Activated T-cell treated with anti-CD3 and anti-CD28 coated beads, Interleukin-2, amount 50 U/mL, for 4 hours (primary cell): ENCODE data around the gene TMEM255B. TPM values are rescaled to one million over a fixed set of nuclear protein-coding genes. Genes with fewer than 3 reads are reported as not detected.
"Not testable (repeated sequence)": the region's sequence is repeated elsewhere in the genome, so short reads cannot be mapped to it uniquely, and the experiment has no call there.

Source experiments
- ATAC-seq, 2 donors: fragments of 200-7000 bp; cut with Tn5 transposase; one replicate each; pipeline ENCODE4 v1.10.0; 2021
- DNase-seq: peaks from one replicate; pipeline ENCODE4 v3.0.0-alpha.2; 2020
- H3K27me3 Mint-ChIP-seq: one replicate; pipeline ENCODE4 v1.8.0; 2021; ENCODE audit warnings: low read depth, mixed read lengths
- H3K36me3 Mint-ChIP-seq: one replicate; pipeline ENCODE4 v1.8.0; 2022; ENCODE audit warnings: mixed read lengths; ENCODE audit not compliant: insufficient read depth
- H3K4me1 Mint-ChIP-seq: one replicate; pipeline ENCODE4 v1.8.0; 2021; ENCODE audit warnings: low read depth, mixed read lengths
- H3K4me3 Mint-ChIP-seq: one replicate; pipeline ENCODE4 v1.8.0; 2021; ENCODE audit warnings: mild to moderate bottlenecking, moderate library complexity, mixed read lengths
- H3K9me3 Mint-ChIP-seq: one replicate; pipeline ENCODE4 v1.8.0; 2021; ENCODE audit warnings: mixed read lengths
- total RNA-seq, 3 donors: library from RNA; stranded (reverse); gene quantifications; one replicate each; pipeline ENCODE4 v1.2.1, GENCODE V29; 2021

The TMEM255B gene
- total RNA-seq, 3 donors from 2014 or later: 1.1 to 1.4 (median 1.3) TPM

GRCh38 chr13:113834006-113834405, 75.0 kb downstream of the TMEM255B start:
- not testable (repeated sequence) for H3K4me3 Mint-ChIP-seq, DNase-seq, H3K27me3 Mint-ChIP-seq, H3K9me3 Mint-ChIP-seq, H3K36me3 Mint-ChIP-seq, H3K4me1 Mint-ChIP-seq, ATAC-seq

DNA sequence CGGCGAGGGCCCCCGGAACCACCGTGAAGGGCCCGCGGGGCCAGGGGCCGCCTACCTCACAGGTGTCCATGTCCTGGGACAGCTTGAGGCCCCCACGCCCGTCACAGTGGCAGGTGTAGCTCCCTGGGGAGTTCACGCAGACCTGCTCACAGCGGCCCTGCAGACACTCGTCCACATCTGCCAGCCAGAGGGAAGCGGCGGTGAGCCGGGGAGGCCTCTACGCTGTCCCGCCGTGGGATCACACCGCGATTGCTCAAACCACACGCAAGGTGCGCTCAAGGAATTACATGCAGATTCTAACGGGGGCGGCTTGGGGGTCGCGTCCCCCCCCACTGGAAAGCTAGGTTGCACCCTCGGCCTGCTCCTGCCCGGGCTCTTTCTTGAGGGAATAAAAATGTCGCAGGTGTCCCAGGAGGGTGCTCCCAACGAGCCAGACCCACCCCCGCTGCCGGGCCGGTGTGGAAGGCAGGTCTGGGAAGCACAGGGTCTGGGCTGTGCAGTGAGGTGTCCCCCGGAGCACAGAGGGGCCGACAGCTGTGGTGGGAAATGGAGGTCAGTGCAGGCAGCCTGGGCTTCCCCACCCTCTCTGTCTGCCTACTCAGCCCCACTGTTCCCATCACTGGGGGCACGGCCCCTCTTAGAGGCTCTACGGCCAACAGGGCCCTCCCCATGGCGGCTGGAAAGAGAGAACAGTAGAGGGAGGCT, 75.6 kb downstream of the TMEM255B start:
- Mint-ChIP-seq H3K27me3 (no peaks in the 10 kb centered on the region), H3K36me3 (no peaks in the 10 kb centered on the region), H3K9me3 (no peaks in the 10 kb centered on the region), H3K4me1 (no peaks in the 10 kb centered on the region), H3K4me3 (no peak overlapping the region)
- ATAC-seq (no peak), DNase-seq (no peak)

DNA sequence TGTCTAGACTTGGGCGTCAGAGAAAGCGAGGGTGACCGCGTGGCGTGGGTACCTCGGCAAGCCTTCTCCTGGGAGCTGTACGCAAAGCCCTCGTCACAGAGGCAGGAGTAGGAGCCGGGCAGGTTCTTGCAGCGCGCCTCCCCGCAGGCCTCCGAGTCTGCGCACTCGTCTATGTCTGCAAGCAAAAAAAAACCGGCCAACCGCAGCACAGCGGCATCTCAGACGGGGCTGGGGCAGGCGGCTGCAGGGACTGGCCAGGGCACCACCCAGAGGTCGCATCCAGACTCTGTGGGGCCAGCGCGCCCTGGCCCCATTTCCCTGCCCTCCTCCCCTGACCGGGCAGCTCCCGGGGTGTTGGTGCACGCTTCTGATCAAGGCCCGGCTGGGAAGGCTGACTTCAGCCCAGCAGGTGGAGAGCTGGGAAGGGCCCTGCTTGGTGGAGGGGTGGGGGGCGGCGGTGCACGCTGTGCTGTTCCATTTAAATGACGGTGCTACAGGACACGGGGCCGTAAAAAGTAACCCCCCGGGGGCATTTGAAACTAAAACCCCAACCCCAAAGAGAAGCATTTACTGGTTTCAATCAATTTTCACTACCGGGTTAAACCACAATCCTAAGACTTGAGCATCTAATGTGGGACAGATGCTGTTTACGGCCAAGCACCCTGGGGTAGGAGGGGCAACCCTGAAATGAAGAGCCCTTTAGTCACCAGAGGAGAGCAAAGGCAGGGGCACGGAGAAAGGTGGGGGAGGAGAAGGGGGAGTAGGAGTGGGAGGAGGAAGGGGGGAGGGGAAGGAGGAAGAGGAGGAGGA, 76.6 kb downstream of the TMEM255B start:
- no peak overlapping the region for H3K4me3 Mint-ChIP-seq
- H3K27me3 Mint-ChIP-seq: no peaks in the 10 kb centered on the region
- no peaks in the 10 kb centered on the region for H3K36me3 Mint-ChIP-seq
- H3K9me3 Mint-ChIP-seq: no peaks in the 10 kb centered on the region
- ATAC-seq: no peak
- DNase-seq: no peak
- H3K4me1 Mint-ChIP-seq: no peaks in the 10 kb centered on the region

- Mint-ChIP-seq H3K36me3 (no peaks in the 10 kb centered on the region), H3K9me3 (no peaks in the 10 kb centered on the region), H3K4me3 (no peak overlapping the region), H3K4me1 (peaks cover under 1% of the 10 kb centered on the region), H3K27me3 (no peaks in the 10 kb centered on the region)
- ATAC-seq (no peak), DNase-seq (no peak)
These were observed 77.9 kb downstream of the TMEM255B start for GRCh38 chr13:113836768-113837559.

DNA sequence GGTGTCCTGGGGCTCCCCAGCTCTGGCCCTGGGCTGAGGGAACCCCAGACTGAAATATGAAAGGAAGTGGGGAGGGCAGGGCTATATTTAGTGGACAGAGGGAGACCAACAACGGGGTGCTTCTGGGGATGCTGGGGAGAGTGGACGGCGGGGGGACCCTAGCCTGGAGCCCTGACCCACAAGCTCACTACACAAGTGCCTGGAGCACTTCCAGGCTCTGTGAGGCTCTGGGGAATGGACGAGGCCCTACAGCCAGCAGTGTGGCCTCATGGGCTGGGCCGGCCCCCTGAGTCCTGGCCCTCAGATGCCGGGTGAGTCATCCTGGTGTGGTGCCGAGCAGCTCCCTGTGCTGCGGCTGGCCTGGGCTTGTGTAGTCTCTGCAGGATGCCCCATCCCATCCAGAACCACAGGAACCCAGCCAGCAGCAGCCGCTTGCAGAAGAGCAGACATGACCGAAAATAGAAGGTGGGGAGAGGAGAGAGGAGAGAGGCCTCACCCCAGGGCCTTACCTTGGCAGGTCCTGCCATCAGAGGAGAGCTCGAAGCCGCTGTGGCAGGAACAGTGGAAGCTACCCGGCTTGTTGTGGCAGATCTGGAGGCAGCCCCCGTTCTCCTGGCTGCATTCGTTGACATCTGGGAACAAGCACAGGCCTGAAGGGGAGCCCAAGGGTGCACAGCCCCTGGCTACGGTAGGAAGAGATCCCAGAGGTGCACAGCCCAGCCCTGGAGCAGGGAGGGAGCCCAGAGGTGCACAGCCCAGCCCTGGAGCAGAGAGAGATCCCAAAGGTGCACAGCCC, 78.7 kb downstream of the TMEM255B start:
- peaks cover 1% of the 10 kb centered on the region for H3K4me1 Mint-ChIP-seq
- no peak for DNase-seq
- H3K27me3 Mint-ChIP-seq: no peaks in the 10 kb centered on the region
- no peak for ATAC-seq
- no peaks in the 10 kb centered on the region for H3K9me3 Mint-ChIP-seq
- no peaks in the 10 kb centered on the region for H3K36me3 Mint-ChIP-seq
- no peak overlapping the region for H3K4me3 Mint-ChIP-seq

GRCh38 chr13:113838711-113839201, 79.7 kb downstream of the TMEM255B start:
- H3K36me3 Mint-ChIP-seq: no peaks in the 10 kb centered on the region
- H3K27me3 Mint-ChIP-seq: no peaks in the 10 kb centered on the region
- no peak overlapping the region for H3K4me3 Mint-ChIP-seq
- ATAC-seq: no peak
- peaks cover 3% of the 10 kb centered on the region for H3K4me1 Mint-ChIP-seq
- no peak for DNase-seq
- no peaks in the 10 kb centered on the region for H3K9me3 Mint-ChIP-seq

DNA sequence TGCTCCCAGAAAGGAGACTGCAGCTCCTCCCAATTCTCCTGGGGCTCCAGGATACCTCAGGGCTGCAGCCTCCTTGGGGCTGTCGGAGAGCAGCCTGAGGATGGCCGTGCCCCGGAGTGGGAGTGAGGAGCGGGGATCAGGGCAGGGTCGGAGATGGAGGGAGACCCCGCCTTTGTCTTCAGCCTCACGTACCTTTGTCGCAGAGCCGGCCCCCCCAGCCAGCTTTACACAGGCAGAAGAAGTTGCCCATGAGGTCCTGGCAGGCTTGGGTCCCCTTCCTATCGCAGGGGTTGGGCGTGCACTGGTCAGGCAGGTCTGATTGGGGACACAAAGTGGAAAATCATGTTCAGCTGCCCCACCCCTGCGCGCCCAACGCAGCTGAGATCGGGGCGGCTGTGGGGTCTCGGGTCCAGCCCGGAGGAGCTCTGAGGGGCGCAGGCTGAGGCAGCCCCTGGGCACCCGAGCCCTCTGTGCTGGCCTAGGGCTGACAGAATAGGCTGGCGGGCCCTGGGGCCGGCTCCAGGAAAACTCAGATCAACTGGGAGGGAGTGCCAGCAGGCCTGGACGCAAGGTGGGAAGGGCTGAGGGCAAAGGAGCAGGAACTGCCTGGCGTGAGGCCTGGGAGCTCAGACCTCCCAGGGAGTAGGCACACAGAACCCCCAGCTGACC, 80.6 kb downstream of the TMEM255B start:
- no peak overlapping the region for H3K4me3 Mint-ChIP-seq
- H3K9me3 Mint-ChIP-seq: no peaks in the 10 kb centered on the region
- ATAC-seq (no peak), DNase-seq (no peak)
- peaks cover 8% of the 10 kb centered on the region for H3K4me1 Mint-ChIP-seq
- H3K27me3 Mint-ChIP-seq: no peaks in the 10 kb centered on the region
- H3K36me3 Mint-ChIP-seq: no peaks in the 10 kb centered on the region

DNA sequence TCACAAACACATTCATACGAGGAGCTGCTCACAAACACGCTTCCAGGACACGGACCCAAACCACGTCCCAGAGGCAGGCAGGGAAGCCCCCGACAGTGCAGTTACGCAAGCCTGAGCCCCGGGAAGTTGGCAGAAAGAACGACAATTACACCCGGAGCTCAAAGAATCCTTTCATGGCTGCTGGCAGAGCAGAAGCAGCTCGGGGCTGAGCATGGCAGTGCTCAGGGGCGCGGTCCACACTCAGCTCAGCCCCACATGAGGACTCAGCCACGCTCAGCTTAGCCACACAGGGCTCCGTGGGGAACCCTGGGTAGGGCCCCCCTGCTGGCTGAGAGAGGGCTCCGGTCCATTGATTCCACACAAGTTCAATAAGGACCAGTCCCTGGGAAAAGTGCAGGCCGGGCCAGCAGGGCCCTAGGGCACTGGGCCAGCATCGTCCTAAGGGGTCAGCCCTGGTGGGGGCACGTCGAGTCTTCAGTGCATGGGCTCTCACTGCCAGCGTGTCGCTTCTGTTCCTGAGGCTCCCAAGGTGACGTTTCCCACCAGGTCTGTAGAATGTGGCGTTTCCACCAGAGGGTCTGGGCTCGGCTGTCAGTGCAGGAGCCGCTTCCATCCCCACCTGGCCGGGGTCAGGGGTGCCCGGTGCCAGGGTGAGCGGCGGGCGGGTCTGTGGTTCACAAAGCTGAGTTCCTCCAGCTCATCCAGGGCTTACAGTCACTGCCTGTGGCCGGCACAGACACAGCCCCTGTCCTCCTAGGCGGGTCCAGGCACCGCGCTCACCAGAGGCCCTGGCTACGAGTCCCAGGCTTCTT, 81.7 kb downstream of the TMEM255B start:
- Mint-ChIP-seq H3K27me3 (no peaks in the 10 kb centered on the region), H3K9me3 (no peaks in the 10 kb centered on the region), H3K36me3 (no peaks in the 10 kb centered on the region), H3K4me3 (no peak overlapping the region), H3K4me1 (peaks cover 19% of the 10 kb centered on the region)
- ATAC-seq (no peak), DNase-seq (no peak)

GRCh38 chr13:113841353-113841650, 82.3 kb downstream of the TMEM255B start:
- H3K27me3 Mint-ChIP-seq: no peaks in the 10 kb centered on the region
- no peaks in the 10 kb centered on the region for H3K36me3 Mint-ChIP-seq
- H3K4me1 Mint-ChIP-seq: peaks cover 25% of the 10 kb centered on the region
- H3K9me3 Mint-ChIP-seq: no peaks in the 10 kb centered on the region
- no peak overlapping the region for H3K4me3 Mint-ChIP-seq
- DNase-seq (no peak), ATAC-seq (no peak)

GRCh38 chr13:113842336-113843062, 83.5 kb downstream of the TMEM255B start:
- Mint-ChIP-seq H3K27me3 (no peaks in the 10 kb centered on the region), H3K4me1 (peaks cover 35% of the 10 kb centered on the region), H3K4me3 (no peak overlapping the region), H3K36me3 (no peaks in the 10 kb centered on the region), H3K9me3 (no peaks in the 10 kb centered on the region)
- DNase-seq: no peak
- no peak for ATAC-seq

- H3K36me3 Mint-ChIP-seq: no peaks in the 10 kb centered on the region
- no peaks in the 10 kb centered on the region for H3K9me3 Mint-ChIP-seq
- no peaks in the 10 kb centered on the region for H3K27me3 Mint-ChIP-seq
- no peak for DNase-seq
- ATAC-seq: no peak
- H3K4me3 Mint-ChIP-seq: no peak overlapping the region
- H3K4me1 Mint-ChIP-seq: peaks cover 35% of the 10 kb centered on the region
These were observed 84.1 kb downstream of the TMEM255B start for GRCh38 chr13:113843063-113843654.

DNA sequence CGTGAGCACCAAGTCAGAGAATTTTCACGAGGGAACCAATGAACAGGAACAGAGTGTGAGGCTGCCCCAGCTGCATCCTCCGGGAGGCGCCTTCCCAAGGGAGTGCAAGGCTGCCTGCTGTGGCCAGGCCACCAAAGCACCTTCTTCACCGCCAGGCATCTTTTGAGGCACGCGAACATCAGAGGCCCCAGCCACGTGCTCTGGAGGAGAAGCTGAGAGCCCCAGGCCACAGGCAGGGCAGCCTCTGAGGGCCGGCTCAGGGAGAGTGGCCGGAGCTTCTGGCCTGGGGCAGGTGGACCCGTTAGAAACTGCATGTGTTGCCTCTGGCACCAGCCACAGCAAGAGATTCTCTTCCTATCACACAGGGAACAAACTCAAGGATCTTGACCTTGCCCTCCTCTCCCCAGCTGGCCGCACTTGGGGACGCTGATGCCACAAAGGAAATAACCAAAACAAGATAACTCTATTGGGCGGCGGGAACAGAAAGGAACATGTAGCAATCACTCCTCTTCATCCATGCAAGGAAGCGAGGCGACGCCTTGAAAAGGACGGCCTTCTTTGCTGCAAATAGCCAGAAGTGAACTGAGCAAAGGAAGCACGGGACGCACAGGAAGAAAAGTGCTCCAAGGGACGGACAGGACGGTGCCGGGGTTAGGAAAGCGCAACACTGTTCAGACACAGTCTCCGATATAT, 85.0 kb downstream of the TMEM255B start:
- DNase-seq (no peak), ATAC-seq (no peak)

More for the DNA sequence above, 85.0 kb downstream of the TMEM255B start:
- H3K36me3 Mint-ChIP-seq: no peaks in the 10 kb centered on the region
- peaks cover 35% of the 10 kb centered on the region for H3K4me1 Mint-ChIP-seq
- no peaks in the 10 kb centered on the region for H3K27me3 Mint-ChIP-seq
- no peak overlapping the region for H3K4me3 Mint-ChIP-seq
- H3K9me3 Mint-ChIP-seq: no peaks in the 10 kb centered on the region
